DOHH2 (cell line): ENCODE data around the gene ASMTL.
"Not testable (repeated sequence)": the region's sequence is repeated elsewhere in the genome, so short reads cannot be mapped to it uniquely, and the experiment has no call there.

ENCODE experiments used
- H3F3A ChIP-seq: fragments of 200-600 bp; sonication (generic), shearing (Covaris generic); 2 replicates; pipeline ENCODE4 v1.6.0; 2016; ENCODE audit warnings: antibody characterized with exemption, mild to moderate bottlenecking; ENCODE audit not compliant: control insufficient read depth, insufficient read depth
- H3K27ac ChIP-seq: fragments of 200-600 bp; sonication (generic); 2 replicates; pipeline ENCODE4 v1.5.1; 2014; ENCODE audit warnings: low read depth, mild to moderate bottlenecking, low read length, moderate library complexity
- H3K27me3 ChIP-seq: fragments of 200-600 bp; sonication (generic); 2 replicates; pipeline ENCODE4 v1.6.1; 2014; ENCODE audit warnings: mild to moderate bottlenecking, low read length, mixed read lengths; ENCODE audit not compliant: control insufficient read depth
- H3K36me3 ChIP-seq: fragments of 200-600 bp; sonication (generic); 2 replicates; pipeline ENCODE4 v1.6.1; 2014; ENCODE audit warnings: mild to moderate bottlenecking, low read length, moderate library complexity, mixed read lengths; ENCODE audit not compliant: control insufficient read depth
- H3K4me1 ChIP-seq: fragments of 200-600 bp; sonication (generic); 2 replicates; pipeline ENCODE4 v1.6.1; 2014; ENCODE audit warnings: mild to moderate bottlenecking, low read length, mixed read lengths; ENCODE audit not compliant: control insufficient read depth
- H3K4me2 ChIP-seq: fragments of 200-600 bp; sonication (generic); 2 replicates; pipeline ENCODE4 v1.6.0; 2014; ENCODE audit warnings: mild to moderate bottlenecking, low read length, moderate library complexity
- H3K4me3 ChIP-seq: fragments of 200-600 bp; sonication (generic); 2 replicates; pipeline ENCODE4 v1.5.1; 2014; ENCODE audit warnings: mild to moderate bottlenecking, low read length, mixed read lengths
- H3K79me2 ChIP-seq: fragments of 200-600 bp; sonication (generic); 2 replicates; pipeline ENCODE4 v1.6.1; 2014; ENCODE audit warnings: mild to moderate bottlenecking, low read length, mixed read lengths; ENCODE audit not compliant: control insufficient read depth
- H3K9me2 ChIP-seq: fragments of 200-600 bp; sonication (generic); replicated peaks from 2 replicates; pipeline ENCODE4 v1.6.1; 2014; ENCODE audit warnings: mild to moderate bottlenecking, low read length, mixed read lengths; ENCODE audit not compliant: control insufficient read depth
- H3K9me3 ChIP-seq: fragments of 200-600 bp; sonication (generic); 2 replicates; pipeline ENCODE4 v1.6.1; 2014; ENCODE audit warnings: antibody characterized with exemption, low read length, mixed read lengths; ENCODE audit not compliant: control insufficient read depth, insufficient read depth
- H4K20me1 ChIP-seq: fragments of 200-600 bp; sonication (generic); 2 replicates; pipeline ENCODE4 v1.6.0; 2014; ENCODE audit warnings: low read depth, mild to moderate bottlenecking, antibody characterized with exemption, low read length, moderate library complexity; ENCODE audit not compliant: control insufficient read depth, insufficient read depth
- EZH2phosphoT487 ChIP-seq: fragments of 200-600 bp; sonication (generic); IDR thresholded peaks from 2 replicates; pipeline ENCODE4 v1.6.1; 2017; ENCODE audit warnings: borderline replicate concordance, mild to moderate bottlenecking, antibody characterized with exemption, low read length, moderate library complexity, mixed read lengths
- TF ChIP-seq, protein P1 (sequence below): fragments of 200-600 bp; sonication (generic); IDR thresholded peaks from one replicate; pipeline ENCODE4 v1.5.1; 2014; ENCODE audit warnings: antibody characterized with exemption, mild to moderate bottlenecking, low read depth, low read length; ENCODE audit not compliant: poor library complexity, severe bottlenecking

Gene ASMTL

DNA sequence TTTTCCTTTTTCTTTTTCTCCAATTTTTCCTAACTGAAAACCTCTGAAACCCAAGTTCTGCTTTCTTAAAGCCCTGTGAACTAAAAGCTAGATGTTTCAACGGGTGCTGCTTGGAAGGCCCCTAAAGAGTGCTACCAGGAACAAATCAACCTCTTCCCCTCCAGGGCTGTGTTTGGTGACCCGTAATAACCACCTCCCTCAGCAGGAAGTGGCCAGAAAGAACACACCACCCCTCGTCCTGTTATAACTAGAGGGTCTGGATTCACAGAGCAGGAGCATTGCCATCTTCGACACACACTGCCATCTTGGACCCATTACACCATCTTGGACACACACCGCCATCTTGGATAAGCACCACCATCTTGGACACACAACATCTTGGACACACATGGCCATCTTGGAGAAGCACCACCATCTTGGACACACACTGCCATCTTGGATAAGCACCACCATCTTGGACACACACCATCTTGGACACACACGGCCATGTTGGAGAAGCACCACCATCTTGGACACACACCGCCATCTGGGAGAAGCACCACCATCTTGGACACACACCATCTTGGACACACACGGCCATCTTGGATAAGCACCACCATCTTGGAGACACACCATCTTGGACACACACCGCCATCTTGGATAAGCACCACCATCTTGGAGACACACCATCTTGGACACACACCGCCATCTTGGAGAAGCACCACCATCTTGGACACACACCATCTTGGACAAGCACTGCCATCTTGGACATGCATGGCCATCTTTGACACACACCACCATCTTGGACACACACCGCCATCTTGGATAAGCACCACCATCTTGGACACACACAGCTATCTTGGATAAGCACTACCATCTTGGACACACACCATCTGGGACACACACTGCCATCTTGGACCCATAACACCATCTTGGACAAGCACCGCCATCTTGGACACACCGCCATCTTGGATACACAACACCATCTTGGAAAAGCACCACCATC, 5.4 kb downstream of the ASMTL start:
- not testable (repeated sequence) for H3K27me3 ChIP-seq, H3K27ac ChIP-seq, H3K4me3 ChIP-seq, H3K9me2 ChIP-seq, H3F3A ChIP-seq, H4K20me1 ChIP-seq
- Histone ChIP-seq H3K79me2 (peaks cover 90% of the 10 kb centered on the region), H3K36me3 (peaks cover 37% of the 10 kb centered on the region), H3K9me3 (peaks cover 21% of the 10 kb centered on the region; the same call in 1 of the 2 replicates), H3K4me1 (peaks cover 32% of the 10 kb centered on the region), H3K4me2 (peak overlapping the region; percentile 11; the same call in 1 of the 2 replicates)

DNA sequence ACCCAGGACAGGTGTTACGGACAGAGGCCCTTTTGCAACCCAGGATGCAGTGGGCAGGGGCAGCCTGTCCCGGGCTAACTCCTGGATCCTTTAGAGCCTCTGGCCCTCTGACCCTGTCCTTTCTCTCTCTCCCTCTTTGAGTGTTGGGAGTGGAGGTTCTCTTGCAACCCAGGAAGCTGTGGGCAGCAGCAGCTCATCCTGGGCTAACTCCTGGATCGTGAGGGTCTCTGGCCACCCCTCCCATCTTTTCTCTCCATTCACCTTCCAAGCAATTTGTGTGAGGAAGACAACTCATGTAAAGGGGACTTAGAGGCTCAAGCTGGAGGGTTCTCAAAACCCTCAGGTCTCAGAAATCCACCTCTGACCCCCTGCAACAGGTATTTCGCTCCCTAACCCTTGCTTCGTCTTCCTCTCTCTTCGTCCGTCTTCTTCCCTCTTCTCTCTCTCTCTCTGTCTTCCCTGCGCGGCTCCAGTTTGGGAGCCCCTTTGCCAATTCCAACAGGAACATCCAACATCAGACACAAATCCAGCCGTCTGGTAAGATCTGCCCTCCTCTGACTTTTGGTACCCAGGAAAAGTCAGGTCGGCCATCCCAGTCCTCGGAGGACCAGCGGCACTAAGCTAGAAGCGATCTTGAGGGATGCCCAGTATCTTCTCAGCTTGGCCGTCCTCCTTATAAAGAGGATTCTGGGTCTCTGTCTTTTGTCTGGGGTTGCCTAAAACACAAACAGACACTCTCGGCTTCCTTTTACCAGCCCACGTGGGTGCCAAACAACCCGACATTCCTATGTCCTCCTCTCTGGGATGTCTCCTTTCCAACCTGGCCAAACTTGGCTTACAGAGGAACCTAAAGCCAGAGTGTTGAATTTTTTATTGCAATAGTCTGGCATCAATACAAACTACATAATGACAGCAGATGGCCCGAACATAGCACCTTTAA, 7.9 kb downstream of the ASMTL start:
- H3K4me2 ChIP-seq = no peak overlapping the region
- H3K4me3 ChIP-seq = no peak overlapping the region
- H3K36me3 ChIP-seq = peaks cover 35% of the 10 kb centered on the region
- H3K9me2 ChIP-seq = no peaks in the 10 kb centered on the region
- TF ChIP-seq EZH2phosphoT487 = no peak
- TF ChIP-seq, protein P1, sequence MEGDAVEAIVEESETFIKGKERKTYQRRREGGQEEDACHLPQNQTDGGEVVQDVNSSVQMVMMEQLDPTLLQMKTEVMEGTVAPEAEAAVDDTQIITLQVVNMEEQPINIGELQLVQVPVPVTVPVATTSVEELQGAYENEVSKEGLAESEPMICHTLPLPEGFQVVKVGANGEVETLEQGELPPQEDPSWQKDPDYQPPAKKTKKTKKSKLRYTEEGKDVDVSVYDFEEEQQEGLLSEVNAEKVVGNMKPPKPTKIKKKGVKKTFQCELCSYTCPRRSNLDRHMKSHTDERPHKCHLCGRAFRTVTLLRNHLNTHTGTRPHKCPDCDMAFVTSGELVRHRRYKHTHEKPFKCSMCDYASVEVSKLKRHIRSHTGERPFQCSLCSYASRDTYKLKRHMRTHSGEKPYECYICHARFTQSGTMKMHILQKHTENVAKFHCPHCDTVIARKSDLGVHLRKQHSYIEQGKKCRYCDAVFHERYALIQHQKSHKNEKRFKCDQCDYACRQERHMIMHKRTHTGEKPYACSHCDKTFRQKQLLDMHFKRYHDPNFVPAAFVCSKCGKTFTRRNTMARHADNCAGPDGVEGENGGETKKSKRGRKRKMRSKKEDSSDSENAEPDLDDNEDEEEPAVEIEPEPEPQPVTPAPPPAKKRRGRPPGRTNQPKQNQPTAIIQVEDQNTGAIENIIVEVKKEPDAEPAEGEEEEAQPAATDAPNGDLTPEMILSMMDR = no peak
- H3K79me2 ChIP-seq = peaks cover 66% of the 10 kb centered on the region
- no peaks in the 10 kb centered on the region for H4K20me1 ChIP-seq
- no peaks in the 10 kb centered on the region for H3K27me3 ChIP-seq
- no peak overlapping the region for H3K27ac ChIP-seq
- H3K4me1 ChIP-seq = peaks cover 12% of the 10 kb centered on the region
- H3F3A ChIP-seq = peaks cover 5% of the 10 kb centered on the region
- H3K9me3 ChIP-seq = peaks cover 21% of the 10 kb centered on the region; the same call in 1 of the 2 replicates

DNA sequence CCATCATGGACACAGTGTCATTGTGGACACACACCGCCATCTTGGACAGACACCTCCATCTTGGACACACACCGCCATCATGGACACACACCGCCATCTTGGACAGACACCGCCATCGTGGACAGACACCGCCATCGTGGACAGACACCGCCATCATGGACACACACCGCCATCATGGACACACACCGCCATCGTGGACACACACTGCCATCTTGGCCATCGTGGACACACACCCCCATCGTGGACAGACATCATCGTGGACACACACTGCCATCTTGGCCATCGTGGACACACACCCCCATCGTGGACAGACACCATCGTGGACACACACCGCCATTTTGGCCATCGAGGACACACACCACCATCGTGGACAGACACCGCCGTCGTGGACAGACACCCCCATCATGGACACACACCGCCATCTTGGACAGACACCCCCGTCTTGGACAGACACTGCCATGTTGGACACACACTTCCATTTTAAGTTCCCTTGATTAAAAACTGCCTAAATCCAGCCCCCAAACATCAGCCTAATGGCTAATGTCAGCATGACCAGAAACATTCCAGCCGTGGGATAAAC, 9.1 kb downstream of the ASMTL start:
- H3F3A ChIP-seq = peaks cover 5% of the 10 kb centered on the region
- H3K79me2 ChIP-seq = peaks cover 54% of the 10 kb centered on the region
- peaks cover 29% of the 10 kb centered on the region for H3K36me3 ChIP-seq

More for the DNA sequence above, 9.1 kb downstream of the ASMTL start:
- no peaks in the 10 kb centered on the region for H4K20me1 ChIP-seq
- H3K4me1 ChIP-seq = peaks cover 12% of the 10 kb centered on the region
- no peaks in the 10 kb centered on the region for H3K27me3 ChIP-seq
- no peaks in the 10 kb centered on the region for H3K9me2 ChIP-seq
- no peak overlapping the region for H3K4me3 ChIP-seq
- H3K9me3 ChIP-seq = peaks cover 11% of the 10 kb centered on the region; the same call in 1 of the 2 replicates
- H3K27ac ChIP-seq = no peak overlapping the region
- TF ChIP-seq, protein P1 = no peak
- no peak for TF ChIP-seq EZH2phosphoT487
- no peak overlapping the region for H3K4me2 ChIP-seq
